GM10847 (cell line): ENCODE data around the gene VKORC1.

Experiments used
- POLR2A ChIP-seq: IDR thresholded peaks from 2 replicates; pipeline ENCODE4 v1.6.1; 2011; ENCODE audit not compliant: insufficient read length; ENCODE audit errors: extremely low read depth

The VKORC1 gene

DNA sequence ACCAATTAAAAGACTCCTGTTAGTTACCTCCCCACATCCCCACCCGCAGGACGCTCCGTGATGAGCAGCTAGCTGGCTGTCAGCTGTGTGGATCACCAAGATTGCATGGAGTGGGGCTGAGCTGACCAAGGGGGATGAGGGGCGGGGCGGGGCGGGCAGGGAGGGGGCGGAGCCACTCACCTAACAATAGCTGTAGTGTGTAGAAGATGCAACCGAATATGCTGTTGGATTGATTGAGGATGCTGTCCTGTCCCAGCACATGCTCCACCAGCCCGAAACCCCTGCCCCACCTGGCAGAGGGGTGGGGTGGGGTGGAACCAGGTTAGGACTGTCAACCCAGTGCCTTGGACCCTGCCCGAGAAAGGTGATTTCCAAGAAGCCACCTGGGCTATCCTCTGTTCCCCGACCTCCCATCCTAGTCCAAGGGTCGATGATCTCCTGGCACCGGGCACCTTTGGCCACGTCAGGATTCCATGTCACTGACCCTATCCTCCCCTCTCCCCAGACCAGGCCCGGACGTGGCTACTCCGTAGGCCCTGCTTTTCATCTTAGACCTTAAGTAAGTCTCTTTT lies 1.4 kb downstream of the VKORC1 start:
- no peak for TF ChIP-seq POLR2A

DNA sequence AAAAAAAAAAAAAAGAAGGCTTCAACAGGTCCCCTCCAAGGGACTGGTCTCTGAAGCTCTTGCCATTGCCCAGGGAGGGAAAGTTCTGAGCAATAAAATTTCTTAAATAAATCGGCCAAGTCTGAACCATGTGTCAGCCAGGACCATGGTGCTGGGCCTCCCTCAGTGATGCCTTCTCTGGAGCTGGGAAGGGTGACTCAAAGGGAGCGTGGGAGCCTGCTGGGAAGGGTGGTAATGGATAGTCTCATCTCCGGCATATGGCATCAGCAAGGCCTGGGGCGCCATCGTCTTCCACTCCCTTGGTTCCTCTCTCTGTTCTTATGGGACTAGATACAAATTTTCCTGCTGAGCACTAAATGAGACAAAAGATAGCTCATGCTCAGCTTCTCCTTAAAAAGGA lies 2.3 kb downstream of the VKORC1 start:
- no peak for TF ChIP-seq POLR2A

DNA sequence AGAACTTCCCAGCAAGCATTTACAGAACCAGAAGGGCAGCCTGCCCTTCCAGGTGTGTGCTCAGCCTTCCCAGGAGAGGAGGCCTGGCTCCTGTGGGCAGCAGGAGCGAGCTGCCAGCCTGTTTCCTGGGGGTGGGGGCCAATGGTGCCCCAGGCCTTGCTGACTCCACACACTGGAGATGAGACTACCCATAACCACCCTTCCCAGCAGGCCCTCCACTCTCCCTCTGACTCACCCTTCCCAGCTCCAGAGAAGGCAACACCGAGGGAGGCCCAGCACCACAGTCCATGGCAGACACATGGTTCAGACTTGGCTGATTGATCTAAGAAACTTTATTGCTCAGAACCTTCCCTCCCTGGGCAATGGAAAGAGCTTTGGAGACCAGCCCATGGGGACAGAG lies 4.1 kb downstream of the VKORC1 start:
- no peak for TF ChIP-seq POLR2A

DNA sequence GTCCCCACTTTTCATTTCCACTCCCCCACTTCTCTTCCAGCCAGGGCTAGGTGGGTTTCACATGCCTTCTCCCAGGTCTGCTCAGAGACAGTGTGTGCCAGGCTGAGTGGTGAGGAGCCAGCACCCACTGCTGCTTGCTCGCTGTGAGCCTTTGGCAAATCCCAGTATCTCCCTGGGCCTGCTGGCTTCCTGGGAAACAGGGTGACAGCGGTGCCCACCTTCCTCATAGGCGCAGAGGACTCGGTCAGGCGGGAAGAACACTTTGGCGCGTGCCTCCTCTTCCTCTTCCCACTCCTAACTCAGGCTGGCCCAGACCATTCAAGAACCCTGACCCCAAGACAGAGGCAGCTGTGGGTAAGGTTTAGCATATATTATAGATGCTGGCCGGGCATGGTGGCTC lies 5.4 kb downstream of the VKORC1 start:
- no peak for TF ChIP-seq POLR2A

DNA sequence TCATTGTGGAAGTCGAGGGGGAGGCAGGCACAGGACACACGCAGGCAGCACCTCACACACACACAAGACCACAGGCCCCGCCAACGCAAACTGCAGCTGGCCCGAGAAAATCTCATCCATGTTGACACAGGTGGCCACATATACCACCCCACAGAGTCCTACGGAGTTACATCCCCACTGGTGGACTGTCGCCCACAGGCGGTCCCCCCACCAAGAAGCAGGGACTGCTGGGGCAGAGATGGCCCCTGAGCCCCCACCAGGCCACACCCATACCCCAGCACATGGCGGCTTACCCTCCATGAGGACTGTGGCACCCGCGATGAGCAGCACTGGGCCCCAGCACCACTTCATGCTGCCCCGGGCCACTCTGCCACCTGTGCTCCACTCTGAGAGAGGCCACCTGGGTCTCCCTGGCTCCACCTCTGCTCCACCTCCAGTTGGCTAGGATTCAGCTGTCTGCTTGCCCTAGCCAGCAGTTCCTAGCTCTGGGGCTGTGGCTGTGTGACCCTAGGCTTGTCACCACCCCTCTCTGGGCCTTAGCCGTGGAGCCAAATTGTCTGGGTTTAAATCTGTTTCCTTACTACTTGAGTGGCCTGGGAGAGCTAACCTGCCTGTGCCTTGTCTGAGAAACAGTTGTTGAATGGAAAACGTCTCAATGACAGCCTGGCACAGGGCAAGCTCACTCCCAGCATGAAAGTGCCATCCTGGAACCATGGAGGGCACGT lies 6.0 kb downstream of the VKORC1 start, which contains the start of gene PRSS53:
Gene PRSS53 (minus strand): TSS at position 485 of the 725 bp plus-strand sequence. CDS start 134 bp downstream, at position 351.
- TF ChIP-seq POLR2A: no peak

DNA sequence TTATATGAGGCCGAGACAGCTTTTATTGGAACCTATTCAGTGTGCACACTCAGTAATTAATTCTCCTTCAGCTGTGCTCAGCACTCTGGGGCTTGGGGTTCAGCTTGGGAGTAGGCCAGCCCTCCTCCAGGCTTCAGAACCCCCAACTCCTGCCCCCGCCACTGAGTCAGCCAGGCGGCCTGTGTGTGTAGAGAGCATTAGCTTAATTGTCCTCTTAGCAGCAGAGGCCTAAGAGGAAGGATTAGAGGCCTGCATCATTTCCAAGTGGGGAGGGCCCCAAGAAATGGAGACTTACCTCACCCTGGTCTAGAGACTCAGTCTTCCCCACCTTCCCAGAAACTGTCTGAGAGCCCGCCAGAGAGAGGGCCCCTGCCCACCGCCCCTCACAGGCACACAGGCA lies 6.6 kb downstream of the VKORC1 start:
- no peak for TF ChIP-seq POLR2A

DNA sequence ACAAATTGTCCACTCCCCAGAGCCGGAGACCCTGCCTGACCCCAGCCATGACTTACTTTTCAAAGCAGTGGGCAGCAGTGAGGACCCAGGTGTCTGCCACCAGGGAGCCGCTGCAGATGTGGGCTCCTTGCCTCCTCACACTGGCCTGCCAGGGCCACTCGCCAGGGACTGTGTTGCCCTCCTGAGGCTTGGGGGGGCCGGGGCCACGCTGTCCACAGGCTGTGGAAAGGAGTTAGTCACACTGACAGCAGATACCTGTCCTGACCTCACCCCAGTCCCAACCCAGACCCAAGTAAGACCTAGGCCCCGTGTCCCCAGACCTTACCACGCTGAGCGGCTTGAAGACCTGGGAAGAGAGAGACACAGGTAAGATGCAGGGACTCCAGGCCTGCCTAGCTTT lies 7.1 kb downstream of the VKORC1 start:
- no peak for TF ChIP-seq POLR2A

DNA sequence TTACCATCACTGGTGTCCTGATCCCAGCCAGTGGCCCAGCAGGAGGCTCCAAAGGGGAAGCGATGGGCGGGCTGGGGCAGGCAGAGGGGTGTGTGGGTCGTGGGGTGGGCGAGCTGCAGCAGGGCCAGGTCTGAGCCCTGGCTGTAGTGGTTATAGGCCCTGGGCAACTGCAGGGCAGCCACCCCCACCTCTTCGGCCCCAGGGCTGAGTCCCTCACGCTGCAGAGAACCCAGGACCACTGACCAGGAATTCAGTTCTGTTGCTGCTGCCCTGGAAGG lies 8.0 kb downstream of the VKORC1 start:
- TF ChIP-seq POLR2A: no peak

DNA sequence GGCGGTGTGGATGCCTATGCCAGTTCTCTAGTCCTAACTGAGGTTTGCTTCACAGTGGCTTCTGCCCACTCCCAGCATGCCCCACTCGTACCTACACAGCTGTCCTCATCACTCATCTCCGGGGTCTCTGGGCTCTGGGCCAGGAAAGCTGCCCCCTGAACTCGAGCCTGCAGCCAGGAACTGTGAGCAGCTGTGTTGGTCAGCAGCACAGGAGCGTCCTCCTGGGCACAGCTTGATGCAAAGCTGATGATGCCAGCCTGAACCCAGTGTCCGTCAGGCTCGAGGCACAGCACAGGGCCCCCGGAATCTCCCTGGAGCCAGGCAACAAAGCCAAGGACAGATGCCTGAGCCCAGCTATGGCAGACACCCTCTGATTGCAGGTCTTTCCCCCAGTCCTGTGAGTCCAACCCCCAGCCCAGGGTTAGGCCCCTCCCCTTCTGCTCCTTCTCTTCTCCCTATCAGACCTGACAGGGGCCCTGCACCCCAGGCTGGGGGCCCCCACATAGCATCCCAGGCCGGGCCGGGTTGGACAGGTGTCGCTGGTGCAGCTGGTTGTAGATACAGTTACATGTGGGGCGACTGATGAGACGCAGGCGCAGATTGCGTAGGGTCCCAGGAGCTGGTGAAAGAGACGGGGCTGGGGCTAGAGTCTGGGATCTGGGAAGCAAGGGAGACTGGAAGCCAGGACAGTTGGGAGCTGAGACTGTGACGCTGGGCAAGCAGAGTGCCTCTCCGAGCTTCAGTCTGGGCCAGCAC lies 8.5 kb downstream of the VKORC1 start:
- no peak for TF ChIP-seq POLR2A

DNA sequence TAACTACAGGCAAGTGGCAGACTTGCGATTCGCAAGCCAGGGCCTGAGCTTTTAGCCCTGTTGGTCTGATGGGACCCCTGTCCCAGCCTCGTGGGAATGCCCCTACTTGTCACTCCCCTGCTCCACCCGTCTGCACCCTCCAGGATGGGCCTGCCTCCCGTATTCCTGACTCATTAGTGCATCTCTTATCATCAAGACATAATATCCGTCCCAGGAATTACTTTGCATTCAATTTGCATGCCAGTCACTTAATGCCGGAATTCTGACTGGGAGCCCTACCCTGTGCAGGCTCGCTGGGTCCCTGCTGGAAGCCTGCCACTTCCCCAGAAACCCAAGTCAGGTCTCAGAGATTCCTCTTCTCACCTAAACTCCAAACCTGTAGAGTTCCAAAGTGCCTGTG lies 9.2 kb downstream of the VKORC1 start:
- no peak for TF ChIP-seq POLR2A

DNA sequence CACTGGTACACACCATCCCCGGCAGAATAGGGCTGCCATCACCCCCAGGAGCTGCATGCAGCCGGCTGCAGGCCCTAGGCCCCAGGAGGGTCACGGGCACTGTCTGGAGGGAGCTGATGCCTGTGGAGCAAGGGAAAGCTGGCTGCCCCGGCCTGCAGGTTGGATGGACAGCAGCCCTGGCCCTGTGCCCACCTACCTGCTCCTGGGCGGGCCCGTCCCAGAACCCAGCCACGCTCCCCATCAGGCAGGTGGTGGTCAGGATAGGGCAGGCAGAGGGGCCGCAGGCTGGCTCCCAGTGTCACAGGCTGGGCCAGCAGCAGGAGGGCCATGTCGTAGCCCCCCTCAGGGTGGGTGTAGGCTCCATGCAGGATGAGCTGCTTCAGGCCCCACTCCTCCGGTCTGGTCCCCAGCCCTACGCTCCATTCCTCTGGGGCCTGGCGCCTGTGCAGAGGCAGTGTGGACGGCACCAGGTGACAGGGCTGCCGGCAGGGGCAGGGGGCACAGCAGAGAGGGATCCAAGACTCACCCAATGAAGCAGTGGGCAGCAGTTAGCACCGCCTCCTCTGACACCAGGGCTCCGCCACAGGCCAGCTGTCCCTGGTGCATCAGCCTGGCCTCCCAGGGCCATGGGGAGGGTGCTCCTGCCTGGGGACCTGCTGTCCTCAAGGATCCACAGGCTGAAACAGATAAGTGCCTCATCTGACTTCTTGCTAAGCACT lies 9.9 kb downstream of the VKORC1 start:
- TF ChIP-seq POLR2A: no peak

DNA sequence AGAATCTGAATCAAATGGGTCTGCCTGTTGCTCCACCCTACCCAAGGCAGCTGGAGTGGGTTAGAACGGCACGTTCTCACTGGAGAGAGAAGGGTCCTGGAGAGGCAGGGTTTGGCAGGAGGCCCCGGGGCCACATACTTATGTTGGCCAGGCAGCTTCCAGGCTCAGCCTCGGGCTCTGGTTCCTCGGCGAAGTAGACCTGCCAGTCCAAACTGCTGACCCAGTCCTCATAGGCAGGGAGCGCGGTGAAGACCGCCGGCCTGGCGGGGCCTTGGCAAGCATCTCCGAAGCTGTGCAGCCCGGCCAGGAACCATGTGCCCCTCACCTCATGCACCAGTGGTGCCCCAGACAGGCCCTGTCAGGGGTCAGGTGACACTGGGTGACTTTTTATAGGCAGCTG lies 10.6 kb downstream of the VKORC1 start:
- TF ChIP-seq POLR2A: no peak

DNA sequence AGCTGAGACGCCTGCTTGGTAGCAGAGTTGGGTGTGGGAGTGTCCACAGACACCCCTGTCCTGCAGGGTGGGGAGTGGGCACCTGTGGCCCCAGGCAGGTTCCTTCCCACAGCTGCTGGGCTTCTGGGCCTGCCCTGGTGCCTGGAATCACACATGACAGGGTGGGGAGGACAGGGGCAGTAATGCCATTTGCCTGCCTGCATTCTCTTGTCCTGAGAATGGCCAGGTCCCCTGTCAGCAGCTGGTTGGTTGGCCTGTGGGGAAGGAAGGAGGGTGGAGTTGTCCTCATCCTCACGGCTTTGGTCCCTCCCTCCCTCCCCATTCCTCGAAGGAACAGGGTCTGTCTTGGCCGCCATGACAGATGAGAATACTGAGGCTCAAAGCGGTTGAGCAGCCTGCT lies 11.0 kb downstream of the VKORC1 start:
- TF ChIP-seq POLR2A: no peak

DNA sequence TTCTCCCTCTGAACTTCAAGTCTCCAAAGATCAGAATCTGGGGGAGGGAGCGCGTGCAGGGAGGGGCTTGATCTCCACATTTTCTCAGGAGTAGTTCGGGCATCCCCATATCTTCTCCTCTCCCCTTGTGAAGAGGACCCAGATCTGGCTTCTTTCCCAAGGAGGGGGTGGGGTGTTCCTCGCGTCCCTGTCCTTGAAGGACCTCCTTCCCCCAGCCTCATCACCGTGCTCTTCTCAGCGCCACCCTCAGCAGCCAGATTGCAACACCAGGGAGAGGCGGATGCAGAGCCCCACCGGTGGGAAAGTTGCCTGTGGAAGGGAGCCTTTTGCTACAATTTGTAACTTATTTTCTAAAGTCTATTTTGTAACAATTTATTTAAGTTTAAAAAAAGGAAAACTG lies 11.5 kb downstream of the VKORC1 start:
- TF ChIP-seq POLR2A: no peak

DNA sequence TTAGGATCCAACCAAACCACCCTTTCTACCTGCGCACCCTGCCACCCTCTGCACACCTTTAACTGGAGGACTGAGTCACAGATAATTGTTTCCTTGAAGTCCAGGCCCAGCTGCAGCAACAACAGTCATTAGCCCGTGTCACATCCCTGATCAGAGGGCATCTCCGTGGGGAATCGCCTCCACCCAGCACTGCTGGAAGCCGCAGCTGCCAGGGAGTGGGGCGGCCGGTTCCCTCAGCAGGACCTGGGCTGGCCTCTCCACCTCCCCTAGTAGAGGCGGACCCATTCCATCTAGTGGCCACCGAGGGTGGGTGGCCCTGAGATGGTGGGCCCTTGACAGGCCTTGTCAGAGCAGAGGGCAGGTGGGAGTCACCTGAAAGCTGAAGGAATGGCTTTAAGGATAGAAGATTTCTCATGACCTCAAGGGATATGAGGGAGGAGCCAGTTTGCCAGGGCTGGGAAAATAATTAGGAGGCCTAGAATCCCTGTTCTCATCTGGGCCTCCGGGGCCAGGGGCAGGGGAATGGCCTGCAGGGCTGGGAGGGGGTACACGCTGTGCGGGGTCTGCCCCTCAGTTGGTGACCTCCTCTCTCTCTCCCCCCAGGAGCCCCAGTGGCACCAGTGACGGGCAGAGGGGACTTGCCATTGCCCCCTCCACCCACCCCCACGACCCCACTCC lies 12.1 kb downstream of the VKORC1 start:
- TF ChIP-seq POLR2A: no peak

DNA sequence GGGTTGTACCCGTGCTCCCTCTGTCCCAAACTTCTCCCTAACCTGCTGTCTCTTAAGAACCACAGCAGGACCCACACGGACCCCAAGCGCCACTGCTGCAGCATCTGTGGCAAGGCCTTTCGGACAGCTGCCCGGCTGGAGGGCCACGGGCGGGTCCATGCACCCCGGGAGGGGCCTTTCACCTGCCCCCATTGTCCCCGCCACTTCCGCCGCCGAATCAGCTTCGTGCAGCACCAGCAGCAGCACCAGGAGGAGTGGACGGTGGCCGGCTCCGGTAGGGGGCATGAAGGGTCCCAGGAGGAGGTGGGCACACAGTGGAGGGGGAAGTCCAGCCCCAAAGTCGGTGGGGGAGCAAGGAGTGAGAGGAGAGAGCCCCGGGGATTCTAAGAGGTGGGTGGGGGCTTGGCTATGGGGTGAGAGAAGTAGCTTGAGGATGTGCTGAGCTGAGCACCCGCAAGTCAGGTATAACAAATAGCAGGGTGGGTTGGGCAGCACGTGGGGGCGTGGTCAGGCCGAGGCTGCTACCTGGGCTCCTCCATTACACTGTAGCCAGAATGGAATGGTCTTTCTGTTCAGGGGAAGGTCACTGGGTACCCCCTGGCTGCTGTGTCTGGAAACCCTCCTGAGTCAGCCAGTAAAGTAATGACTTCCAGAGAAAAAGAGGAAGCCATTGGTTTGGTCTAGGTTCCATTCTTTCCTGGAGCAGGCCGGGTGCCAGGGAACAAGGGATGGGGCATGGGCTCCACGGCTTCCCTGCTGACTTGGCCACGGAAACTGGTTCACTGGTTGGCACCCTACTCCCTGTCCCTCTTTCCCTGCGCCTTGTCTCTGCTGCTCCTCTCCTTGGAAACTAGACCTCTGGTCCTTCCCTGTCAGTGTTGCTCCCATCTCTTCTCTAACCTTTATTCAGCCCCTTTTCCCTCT lies 12.9 kb downstream of the VKORC1 start:
- TF ChIP-seq POLR2A: no peak
